Brain microvascular endothelial cell (primary cell): ENCODE results near the gene ZCWPW2.

Experiments
- DNase-seq: peaks from one replicate; pipeline ENCODE4 v3.0.0-alpha.2; 2020
- H3K27ac ChIP-seq: fragments of 250-450 bp; sonication (Bioruptor Pico); 2 replicates; pipeline ENCODE4 v1.5.1; 2020; ENCODE audit warnings: mild to moderate bottlenecking, moderate library complexity
- H3K27me3 ChIP-seq: fragments of 250-450 bp; sonication (Bioruptor Pico); replicated peaks from 2 replicates; pipeline ENCODE4 v1.5.1; 2020; ENCODE audit warnings: mild to moderate bottlenecking
- H3K36me3 ChIP-seq: fragments of 250-450 bp; sonication (Bioruptor Pico); replicated peaks from 2 replicates; pipeline ENCODE4 v1.5.1; 2020; ENCODE audit warnings: mild to moderate bottlenecking
- H3K4me3 ChIP-seq: 2 replicates; pipeline ENCODE4 v1.5.1; 2011; ENCODE audit warnings: low read depth, mild to moderate bottlenecking, control low read depth, low read length, moderate library complexity
- in situ Hi-C: cut with HindIII; loops from 2 replicates; pipeline ENCODE4 v1.10.0; 2017; ENCODE audit warnings: low sequenced_read_pairs, low pct_ligation_motif_present
- TF ChIP-seq, protein P1 (sequence below): IDR thresholded peaks from 2 replicates; pipeline ENCODE4 v1.5.1; 2011; ENCODE audit warnings: low read depth, mild to moderate bottlenecking, moderate library complexity, low read length, control low read depth, inconsistent platforms; ENCODE audit errors: missing control alignments

Gene ZCWPW2

DNA sequence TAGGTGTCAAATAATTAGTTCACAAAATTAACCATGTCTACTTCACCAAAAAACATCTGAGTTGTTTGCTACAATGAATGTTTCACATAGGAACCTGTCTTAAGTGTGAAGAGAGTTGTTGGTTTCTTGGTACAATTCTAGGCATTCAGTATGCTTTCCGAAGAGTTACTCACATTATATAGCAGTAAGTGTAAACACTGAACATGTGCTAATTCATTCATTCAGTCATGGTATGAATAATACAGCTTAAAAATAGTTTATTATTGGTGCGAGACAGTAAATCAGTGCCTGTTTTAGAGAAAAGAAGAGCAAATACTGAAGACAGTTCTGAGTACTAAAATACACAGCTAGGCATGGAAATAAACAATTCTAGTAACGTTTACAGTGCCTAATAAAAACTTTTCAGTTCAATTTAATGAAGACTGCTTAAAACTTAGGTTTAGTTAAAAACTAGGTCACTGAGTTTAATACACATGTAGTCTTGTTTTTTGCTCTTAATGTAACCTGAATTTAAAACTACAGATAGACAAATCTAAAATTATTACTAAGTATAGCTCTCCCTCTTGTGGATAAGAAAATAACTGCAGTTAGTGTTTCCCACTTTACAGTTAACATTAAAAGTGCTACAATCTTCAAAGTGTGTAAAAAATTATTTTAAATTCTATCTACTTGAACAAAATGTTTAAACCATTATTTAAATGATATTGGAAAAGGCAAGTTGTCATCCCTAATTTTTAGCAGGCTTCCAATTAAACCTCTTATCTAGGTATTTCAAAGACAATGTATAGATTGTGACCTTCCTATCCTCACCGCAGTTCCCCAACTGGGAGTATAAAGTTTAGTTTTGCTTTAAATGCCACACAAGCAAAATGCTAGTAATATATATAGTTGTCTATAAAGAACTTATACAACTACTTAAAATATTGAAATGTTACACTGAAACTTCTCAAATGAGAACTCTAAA is 20.1 kb upstream of the ZCWPW2 start:
- Histone ChIP-seq H3K4me3 (no peak overlapping the region), H3K27ac (no peak overlapping the region), H3K27me3 (no peaks in the 10 kb centered on the region), H3K36me3 (peaks cover 14% of the 10 kb centered on the region)
- TF ChIP-seq, protein P1, sequence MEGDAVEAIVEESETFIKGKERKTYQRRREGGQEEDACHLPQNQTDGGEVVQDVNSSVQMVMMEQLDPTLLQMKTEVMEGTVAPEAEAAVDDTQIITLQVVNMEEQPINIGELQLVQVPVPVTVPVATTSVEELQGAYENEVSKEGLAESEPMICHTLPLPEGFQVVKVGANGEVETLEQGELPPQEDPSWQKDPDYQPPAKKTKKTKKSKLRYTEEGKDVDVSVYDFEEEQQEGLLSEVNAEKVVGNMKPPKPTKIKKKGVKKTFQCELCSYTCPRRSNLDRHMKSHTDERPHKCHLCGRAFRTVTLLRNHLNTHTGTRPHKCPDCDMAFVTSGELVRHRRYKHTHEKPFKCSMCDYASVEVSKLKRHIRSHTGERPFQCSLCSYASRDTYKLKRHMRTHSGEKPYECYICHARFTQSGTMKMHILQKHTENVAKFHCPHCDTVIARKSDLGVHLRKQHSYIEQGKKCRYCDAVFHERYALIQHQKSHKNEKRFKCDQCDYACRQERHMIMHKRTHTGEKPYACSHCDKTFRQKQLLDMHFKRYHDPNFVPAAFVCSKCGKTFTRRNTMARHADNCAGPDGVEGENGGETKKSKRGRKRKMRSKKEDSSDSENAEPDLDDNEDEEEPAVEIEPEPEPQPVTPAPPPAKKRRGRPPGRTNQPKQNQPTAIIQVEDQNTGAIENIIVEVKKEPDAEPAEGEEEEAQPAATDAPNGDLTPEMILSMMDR = peak; percentile 33
- in situ Hi-C loops = no loop called here
- no peak for DNase-seq

GRCh38 chr3:28334552-28334951 is 14.0 kb upstream of the ZCWPW2 start:
- in situ Hi-C loops = no loop called here
- H3K4me3 ChIP-seq = no peak overlapping the region
- H3K27me3 ChIP-seq = no peaks in the 10 kb centered on the region
- H3K36me3 ChIP-seq = peaks cover 14% of the 10 kb centered on the region
- TF ChIP-seq, protein P1 = no peak
- no peak for DNase-seq
- no peak overlapping the region for H3K27ac ChIP-seq

DNA sequence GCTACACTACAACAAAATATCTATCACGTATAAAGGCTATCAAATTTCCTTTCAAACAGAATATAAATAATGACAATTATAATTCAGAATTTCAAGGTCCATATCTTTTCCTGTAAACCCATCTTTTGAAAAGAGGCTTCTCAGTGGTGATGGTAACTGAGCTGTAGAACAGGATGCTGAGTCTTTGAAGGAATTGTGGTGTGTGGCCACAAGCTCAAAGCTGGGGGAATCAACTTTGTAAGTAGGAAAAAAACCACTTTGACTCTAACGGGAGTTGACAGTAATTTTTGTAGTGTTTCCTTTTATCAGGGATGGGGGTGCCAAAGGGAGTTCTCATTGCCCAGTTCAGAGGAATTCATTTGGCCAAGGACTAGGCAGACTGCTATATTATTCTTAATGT is 13.3 kb upstream of the ZCWPW2 start:
- Histone ChIP-seq H3K36me3 (peaks cover 14% of the 10 kb centered on the region), H3K4me3 (no peak overlapping the region), H3K27me3 (no peaks in the 10 kb centered on the region), H3K27ac (no peak overlapping the region)
- TF ChIP-seq, protein P1 = no peak
- in situ Hi-C loops = no loop called here
- no peak for DNase-seq

DNA sequence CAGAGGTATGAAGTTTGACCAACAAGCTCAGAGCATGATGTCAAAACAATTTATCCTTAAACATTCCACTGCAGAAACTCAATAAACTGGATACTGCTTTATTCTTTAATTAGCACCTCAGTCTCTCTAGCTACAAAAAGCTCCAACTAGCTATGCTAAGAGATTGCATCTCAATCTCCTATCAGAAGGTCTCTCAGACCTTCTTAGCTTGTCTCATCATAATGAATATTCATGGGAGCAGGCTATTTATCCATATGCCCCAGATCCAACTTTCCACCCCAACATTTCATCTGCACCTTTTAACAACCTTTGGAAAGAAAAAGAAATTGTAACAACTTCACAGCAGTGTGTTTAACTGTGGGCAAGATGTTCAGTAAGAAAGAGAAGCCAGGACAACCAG is 11.3 kb upstream of the ZCWPW2 start:
- in situ Hi-C loops = no loop called here
- no peak for DNase-seq

GRCh38 chr3:28343144-28343543 is 5.4 kb upstream of the ZCWPW2 start:
- DNase-seq = no peak
- no peak overlapping the region for H3K4me3 ChIP-seq
- TF ChIP-seq, protein P1 = no peak
- in situ Hi-C loops = no loop called here
- no peaks in the 10 kb centered on the region for H3K27me3 ChIP-seq
- peaks cover 3% of the 10 kb centered on the region for H3K36me3 ChIP-seq
- H3K27ac ChIP-seq = no peak overlapping the region

More for the DNA sequence above, 11.3 kb upstream of the ZCWPW2 start:
- Histone ChIP-seq H3K4me3 (no peak overlapping the region), H3K27me3 (no peaks in the 10 kb centered on the region), H3K27ac (no peak overlapping the region), H3K36me3 (peaks cover 14% of the 10 kb centered on the region)
- TF ChIP-seq, protein P1 = no peak
